Neural progenitor cell (in vitro differentiated cells): ENCODE results near the gene LRIG3. TPM values are rescaled to one million over a fixed set of nuclear protein-coding genes. Genes with fewer than 3 reads are reported as not detected.

ENCODE experiments used
- DNase-seq: peaks from one replicate; pipeline ENCODE4 v3.0.0-alpha.2; 2016; ENCODE audit warnings: low spot score
- H2AFZ ChIP-seq: fragments of 200-600 bp; sonication (generic); replicated peaks from 2 replicates; pipeline ENCODE4 v1.6.1; 2016; ENCODE audit warnings: antibody characterized with exemption
- H3F3A ChIP-seq: fragments of 200-600 bp; sonication (generic); 2 replicates; pipeline ENCODE4 v1.6.1; 2016; ENCODE audit warnings: antibody characterized with exemption, low read depth
- H3K27ac ChIP-seq: fragments of 200-600 bp; sonication (generic); 2 replicates; pipeline ENCODE4 v1.5.1; 2016; ENCODE audit warnings: mild to moderate bottlenecking
- H3K27me3 ChIP-seq: fragments of 200-600 bp; sonication (generic); 2 replicates; pipeline ENCODE4 v1.6.1; 2016; ENCODE audit warnings: mild to moderate bottlenecking, moderate library complexity
- H3K36me3 ChIP-seq: fragments of 200-600 bp; sonication (generic); 2 replicates; pipeline ENCODE4 v1.5.1; 2016
- H3K4me1 ChIP-seq: fragments of 200-600 bp; sonication (generic); 2 replicates; pipeline ENCODE4 v1.6.1; 2016; ENCODE audit warnings: mixed run types
- H3K4me2 ChIP-seq: fragments of 200-600 bp; sonication (generic); 2 replicates; pipeline ENCODE4 v1.6.1; 2016
- H3K4me3 ChIP-seq: fragments of 200-600 bp; sonication (generic); 2 replicates; pipeline ENCODE4 v1.5.1; 2016
- H3K79me2 ChIP-seq: fragments of 200-600 bp; sonication (generic); 2 replicates; pipeline ENCODE4 v1.6.1; 2016; ENCODE audit warnings: low read depth
- H3K9ac ChIP-seq: fragments of 200-600 bp; sonication (generic); 2 replicates; pipeline ENCODE4 v1.6.1; 2016
- H3K9me3 ChIP-seq: fragments of 200-600 bp; sonication (generic); 2 replicates; pipeline ENCODE4 v1.5.1; 2016; ENCODE audit warnings: low read depth
- H4K20me1 ChIP-seq: fragments of 200-600 bp; sonication (generic); 2 replicates; pipeline ENCODE4 v1.6.1; 2016; ENCODE audit warnings: low read depth
- H3K27ac Mint-ChIP-seq: 3 replicates; pipeline ENCODE4 v1.8.0; 2021; ENCODE audit warnings: mixed read lengths
- H3K27me3 Mint-ChIP-seq: 2 replicates; pipeline ENCODE4 v1.8.0; 2022; ENCODE audit warnings: low read depth, mild to moderate bottlenecking, inconsistent platforms, moderate library complexity, mixed read lengths; ENCODE audit not compliant: insufficient read depth
- H3K36me3 Mint-ChIP-seq: 3 replicates; pipeline ENCODE4 v1.8.0; 2021; ENCODE audit warnings: mixed read lengths
- H3K4me1 Mint-ChIP-seq: 3 replicates; pipeline ENCODE4 v1.8.0; 2021; ENCODE audit warnings: mixed read lengths
- H3K4me3 Mint-ChIP-seq: 3 replicates; pipeline ENCODE4 v1.8.0; 2021; ENCODE audit warnings: mild to moderate bottlenecking, moderate library complexity, mixed read lengths
- H3K9me3 Mint-ChIP-seq: 3 replicates; pipeline ENCODE4 v1.8.0; 2020; ENCODE audit warnings: mixed read lengths
- EZH2 ChIP-seq: fragments of 200-600 bp; sonication (generic); IDR thresholded peaks from 2 replicates; pipeline ENCODE4 v1.6.1; 2017; ENCODE audit warnings: antibody characterized with exemption, mild to moderate bottlenecking, moderate library complexity
- EZH2phosphoT487 ChIP-seq: fragments of 200-600 bp; sonication (generic); IDR thresholded peaks from 2 replicates; pipeline ENCODE4 v1.6.1; 2017; ENCODE audit warnings: antibody characterized with exemption
- total RNA-seq: library from RNA; depleted of rRNA; stranded (reverse); fragments of >200 nt; gene quantifications from 2 replicates; pipeline ENCODE4 v1.2.3, GENCODE V29; 2015; ENCODE audit warnings: low replicate concordance
- TF ChIP-seq, protein P1 (sequence below): fragments of 200-600 bp; sonication (generic); IDR thresholded peaks from 2 replicates; pipeline ENCODE4 v1.5.1; 2017; ENCODE audit warnings: antibody characterized with exemption, mild to moderate bottlenecking

Gene LRIG3
- total RNA-seq, 1 donor from 2014 or later: 67.5 TPM

DNA sequence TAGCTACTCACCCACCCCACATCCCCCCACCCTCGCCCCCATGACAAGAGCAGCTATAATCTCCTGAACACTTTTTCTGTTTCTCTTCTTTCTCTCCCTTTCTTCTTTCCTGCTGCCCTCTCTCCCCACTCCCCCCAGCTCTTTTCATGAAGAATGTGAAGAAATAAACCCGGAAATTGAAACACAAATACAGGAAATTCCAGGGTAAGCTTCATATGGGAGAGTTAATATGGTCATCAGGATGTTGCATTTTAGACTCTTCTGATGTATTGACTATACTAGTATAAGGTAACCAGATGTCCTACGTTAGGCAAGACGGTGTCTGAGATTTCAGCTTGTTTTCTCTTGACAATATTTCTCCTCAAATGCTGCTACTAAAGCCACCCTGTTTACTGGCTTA, 41.6 kb upstream of the LRIG3 start:
- H3K27me3 Mint-ChIP-seq: no peaks in the 10 kb centered on the region

DNA sequence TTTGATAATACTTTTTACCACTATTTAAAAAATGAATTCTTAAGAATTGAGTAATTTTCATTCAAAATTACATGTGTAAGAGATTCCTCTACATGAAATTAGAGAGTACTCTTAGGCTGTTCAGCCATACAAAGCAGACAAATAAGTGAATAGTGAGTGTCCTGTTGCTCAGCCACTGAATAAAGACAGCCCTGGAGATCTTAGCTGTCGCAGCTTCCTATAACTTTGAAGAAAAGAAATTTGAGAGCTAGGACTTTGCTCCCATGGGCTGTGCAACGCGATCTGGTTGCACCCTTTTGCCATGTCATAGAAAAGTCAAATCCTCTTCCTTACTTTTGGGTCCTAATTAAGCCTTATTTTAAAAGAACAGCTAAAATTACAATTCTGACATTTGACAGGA, 40.9 kb upstream of the LRIG3 start:
- peaks cover 3% of the 10 kb centered on the region for H3F3A ChIP-seq
- no peaks in the 10 kb centered on the region for H3K36me3 Mint-ChIP-seq
- peaks cover 28% of the 10 kb centered on the region for H3K4me1 Mint-ChIP-seq
- peak overlapping the region; percentile 48 for H2AFZ ChIP-seq
- H3K4me1 ChIP-seq: peaks cover 28% of the 10 kb centered on the region
- peaks cover 3% of the 10 kb centered on the region for H3K9me3 Mint-ChIP-seq
- no peak overlapping the region for H3K4me3 Mint-ChIP-seq
- no peaks in the 10 kb centered on the region for H3K27me3 Mint-ChIP-seq
- H3K4me3 ChIP-seq: no peak overlapping the region
- H3K36me3 ChIP-seq: no peaks in the 10 kb centered on the region
- H3K27ac ChIP-seq: no peak overlapping the region
- H3K27ac Mint-ChIP-seq: no peak overlapping the region
- no peak overlapping the region for H3K9ac ChIP-seq
- H4K20me1 ChIP-seq: no peaks in the 10 kb centered on the region
- peak overlapping the region; percentile 50 for H3K4me2 ChIP-seq
- H3K27me3 ChIP-seq: no peaks in the 10 kb centered on the region
- no peaks in the 10 kb centered on the region for H3K9me3 ChIP-seq
- TF ChIP-seq EZH2phosphoT487: no peak
- TF ChIP-seq EZH2: no peak
- TF ChIP-seq, protein P1, sequence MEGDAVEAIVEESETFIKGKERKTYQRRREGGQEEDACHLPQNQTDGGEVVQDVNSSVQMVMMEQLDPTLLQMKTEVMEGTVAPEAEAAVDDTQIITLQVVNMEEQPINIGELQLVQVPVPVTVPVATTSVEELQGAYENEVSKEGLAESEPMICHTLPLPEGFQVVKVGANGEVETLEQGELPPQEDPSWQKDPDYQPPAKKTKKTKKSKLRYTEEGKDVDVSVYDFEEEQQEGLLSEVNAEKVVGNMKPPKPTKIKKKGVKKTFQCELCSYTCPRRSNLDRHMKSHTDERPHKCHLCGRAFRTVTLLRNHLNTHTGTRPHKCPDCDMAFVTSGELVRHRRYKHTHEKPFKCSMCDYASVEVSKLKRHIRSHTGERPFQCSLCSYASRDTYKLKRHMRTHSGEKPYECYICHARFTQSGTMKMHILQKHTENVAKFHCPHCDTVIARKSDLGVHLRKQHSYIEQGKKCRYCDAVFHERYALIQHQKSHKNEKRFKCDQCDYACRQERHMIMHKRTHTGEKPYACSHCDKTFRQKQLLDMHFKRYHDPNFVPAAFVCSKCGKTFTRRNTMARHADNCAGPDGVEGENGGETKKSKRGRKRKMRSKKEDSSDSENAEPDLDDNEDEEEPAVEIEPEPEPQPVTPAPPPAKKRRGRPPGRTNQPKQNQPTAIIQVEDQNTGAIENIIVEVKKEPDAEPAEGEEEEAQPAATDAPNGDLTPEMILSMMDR: no peak
- H3K79me2 ChIP-seq: no peaks in the 10 kb centered on the region
- peak; percentile 20 for DNase-seq

More for the DNA sequence above, 41.6 kb upstream of the LRIG3 start:
- Mint-ChIP-seq H3K9me3 (peaks cover 3% of the 10 kb centered on the region), H3K36me3 (no peaks in the 10 kb centered on the region), H3K4me1 (peaks cover 20% of the 10 kb centered on the region), H3K27ac (peak overlapping the region; percentile 9), H3K4me3 (no peak overlapping the region)
- TF ChIP-seq EZH2phosphoT487: no peak
- TF ChIP-seq, protein P1: no peak
- no peak for TF ChIP-seq EZH2
- Histone ChIP-seq H3K27ac (no peak overlapping the region), H3K36me3 (no peaks in the 10 kb centered on the region), H3K4me1 (peaks cover 20% of the 10 kb centered on the region), H4K20me1 (no peaks in the 10 kb centered on the region), H3K27me3 (no peaks in the 10 kb centered on the region), H3K79me2 (no peaks in the 10 kb centered on the region), H2AFZ (peak overlapping the region; percentile 53), H3K9me3 (no peaks in the 10 kb centered on the region), H3F3A (no peaks in the 10 kb centered on the region), H3K4me3 (no peak overlapping the region), H3K4me2 (peak overlapping the region; percentile 19), H3K9ac (no peak overlapping the region)
- no peak for DNase-seq

DNA sequence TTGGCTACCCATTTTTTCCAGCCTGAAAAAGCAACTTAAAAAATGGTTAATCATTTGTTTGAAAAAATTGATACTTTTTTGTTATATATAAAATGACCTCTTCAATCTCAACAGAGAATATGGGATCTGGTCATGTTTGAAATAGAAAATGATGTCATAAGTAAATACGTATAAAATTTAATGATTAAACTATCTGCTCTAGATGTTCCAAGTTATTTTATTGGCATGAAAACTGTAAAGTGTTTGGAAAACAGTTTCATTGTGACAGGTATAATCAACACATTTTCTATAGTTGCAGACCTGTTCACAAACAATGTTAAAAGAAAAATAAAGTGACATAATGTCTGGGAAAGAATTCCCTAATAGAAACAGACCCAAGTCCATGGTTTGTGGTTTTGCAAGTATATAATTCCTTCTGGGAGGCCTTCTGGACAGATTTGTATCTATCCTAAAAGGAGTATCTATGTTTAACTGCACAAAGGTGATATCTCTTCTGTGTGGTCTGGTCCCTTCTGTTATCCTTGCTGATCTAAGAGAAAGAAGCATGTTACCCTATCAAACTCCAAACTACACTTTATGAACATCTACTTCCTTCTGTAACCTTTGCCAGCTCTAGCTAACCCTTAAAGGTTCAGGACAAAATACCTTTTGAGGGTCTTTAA, 39.5 kb upstream of the LRIG3 start:
- no peaks in the 10 kb centered on the region for H3K36me3 Mint-ChIP-seq
- no peaks in the 10 kb centered on the region for H3K27me3 ChIP-seq
- H2AFZ ChIP-seq: no peak overlapping the region
- no peaks in the 10 kb centered on the region for H3K79me2 ChIP-seq
- peaks cover 34% of the 10 kb centered on the region for H3K4me1 Mint-ChIP-seq
- no peak overlapping the region for H3K4me3 ChIP-seq
- H3K36me3 ChIP-seq: no peaks in the 10 kb centered on the region
- H3K9me3 ChIP-seq: no peaks in the 10 kb centered on the region
- H3K9me3 Mint-ChIP-seq: peaks cover 3% of the 10 kb centered on the region
- no peaks in the 10 kb centered on the region for H4K20me1 ChIP-seq
- no peak overlapping the region for H3K4me2 ChIP-seq
- H3K4me1 ChIP-seq: peaks cover 34% of the 10 kb centered on the region
- peaks cover 10% of the 10 kb centered on the region for H3F3A ChIP-seq
- TF ChIP-seq EZH2: no peak
- TF ChIP-seq, protein P1: no peak
- DNase-seq: no peak
- H3K27me3 Mint-ChIP-seq: no peaks in the 10 kb centered on the region
- no peak overlapping the region for H3K27ac Mint-ChIP-seq
- no peak overlapping the region for H3K4me3 Mint-ChIP-seq
- H3K9ac ChIP-seq: no peak overlapping the region
- H3K27ac ChIP-seq: no peak overlapping the region
